Activated CD8-positive, alpha-beta memory T cell treated with anti-CD3 and anti-CD28 coated beads for 36 hours (primary cell): ENCODE measurements around the gene NYNRIN. TPM values are rescaled to one million over a fixed set of nuclear protein-coding genes. Genes with fewer than 3 reads are reported as not detected.

Source experiments
- CTCF ChIA-PET: fragments of 350-600 bp; sonication (Branson Sonifier 250); formaldehyde crosslinking; loops from one replicate; lab custom pipeline; 2021; ENCODE audit warnings: antibody characterized with exemption; lab: Charles Lee
- POLR2A ChIA-PET: fragments of 350-600 bp; sonication (Branson Sonifier 250); formaldehyde crosslinking; loops from one replicate; lab custom pipeline; 2021; ENCODE audit warnings: antibody characterized with exemption; lab: Charles Lee
- total RNA-seq, 2 experiments: library from RNA; stranded (reverse); gene quantifications; one replicate each; pipeline ENCODE4 v1.2.3, GENCODE V29; 2021

The NYNRIN gene
- total RNA-seq, 2 experiments from 2014 or later = 0.06 TPM

DNA sequence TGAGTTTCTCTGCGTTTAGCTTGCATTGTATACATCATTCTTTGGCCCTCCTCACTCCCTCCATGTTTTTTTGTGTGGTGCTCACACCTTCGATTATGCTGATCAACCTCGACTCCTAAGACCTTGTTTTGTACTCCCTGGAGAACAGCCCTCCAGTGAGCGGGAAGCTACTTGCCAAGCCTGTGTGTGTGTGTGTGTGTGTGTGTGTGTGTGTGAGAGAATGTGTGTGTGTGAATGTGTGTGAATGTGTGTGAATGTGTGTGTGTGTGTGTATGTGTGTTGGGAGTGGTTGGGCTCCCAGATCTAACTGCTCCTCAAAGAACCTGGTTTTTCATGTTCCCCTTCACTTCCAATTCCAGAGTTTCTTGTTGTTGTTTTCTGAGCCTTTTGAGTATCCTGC lies 6.0 kb downstream of the NYNRIN start:
- ChIA-PET POLR2A (no interaction called here), CTCF (interaction anchor here (2.0 kb wide), 1 partner anchor 27 kb away, joined by 6 read pairs; no protein-coding TSS in a partner anchor)

DNA sequence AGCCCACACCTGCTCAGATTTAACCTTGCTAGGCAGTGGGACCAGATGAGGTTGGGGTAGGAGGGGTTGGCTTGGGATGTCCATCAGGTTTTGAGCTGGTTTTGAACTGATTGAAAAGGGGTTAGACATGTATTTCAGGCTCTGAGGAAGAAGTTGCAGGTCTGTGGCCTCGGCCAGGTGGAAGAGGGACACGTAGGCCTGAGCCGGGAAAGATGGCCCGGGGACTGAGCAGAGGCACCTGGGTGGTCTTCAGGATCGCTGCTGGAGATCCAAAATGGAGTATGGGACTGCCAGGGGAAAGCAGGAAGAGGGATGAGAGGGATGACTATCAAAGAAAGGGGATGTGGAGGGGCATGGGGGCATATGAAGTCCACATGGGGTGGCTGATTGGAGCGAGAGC lies 7.6 kb downstream of the NYNRIN start:
- ChIA-PET CTCF (interaction anchor here (1.6 kb wide), 1 partner anchor 30 kb away, joined by 4 read pairs; no protein-coding TSS in a partner anchor), POLR2A (no interaction called here)

DNA sequence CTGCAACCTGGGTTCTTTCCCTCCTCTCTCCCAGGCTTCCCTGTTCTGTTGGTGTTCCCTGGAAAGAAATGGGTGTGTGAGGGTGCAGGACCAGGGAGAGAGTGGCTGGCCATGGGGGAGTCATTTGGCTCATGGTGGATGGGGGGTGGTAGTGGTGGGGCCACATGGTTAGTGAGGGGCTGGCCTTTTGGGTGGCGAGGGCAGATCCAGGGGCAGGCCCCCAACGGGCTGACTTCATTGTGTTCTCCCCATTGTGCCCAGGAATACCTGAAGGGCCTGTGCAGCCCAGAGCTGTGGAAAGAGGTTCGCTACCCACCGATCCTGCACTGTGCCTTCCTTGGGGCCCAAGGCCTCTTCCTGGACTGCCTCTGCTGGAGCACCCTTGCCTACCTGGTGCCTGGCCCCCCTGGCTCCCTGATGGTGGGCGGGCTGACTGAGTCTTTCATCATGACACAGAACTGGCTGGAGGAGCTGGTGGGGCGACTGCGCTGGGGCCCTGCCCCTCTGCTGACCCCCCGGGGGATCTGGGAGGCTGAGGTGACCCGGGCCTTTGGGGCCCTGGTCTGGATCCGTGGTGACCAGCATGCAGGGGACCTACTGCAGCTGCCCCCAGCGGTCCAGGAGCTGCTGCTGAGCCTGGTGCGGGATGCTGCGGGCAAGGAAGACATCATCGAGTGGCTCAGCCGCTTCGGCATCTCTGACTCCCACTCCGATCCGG lies 9.0 kb downstream of the NYNRIN start:
- POLR2A ChIA-PET = no interaction called here
- CTCF ChIA-PET = no interaction called here

- POLR2A ChIA-PET = interaction anchor here (1.0 kb wide), 1 partner anchor 21 kb away, joined by 6 read pairs; the partner anchor contains the start of genes CBLN3 and KHNYN
- CTCF ChIA-PET = no interaction called here
Measured at GRCh38 chr14:24408764-24409163, 10.0 kb downstream of the NYNRIN start.

DNA sequence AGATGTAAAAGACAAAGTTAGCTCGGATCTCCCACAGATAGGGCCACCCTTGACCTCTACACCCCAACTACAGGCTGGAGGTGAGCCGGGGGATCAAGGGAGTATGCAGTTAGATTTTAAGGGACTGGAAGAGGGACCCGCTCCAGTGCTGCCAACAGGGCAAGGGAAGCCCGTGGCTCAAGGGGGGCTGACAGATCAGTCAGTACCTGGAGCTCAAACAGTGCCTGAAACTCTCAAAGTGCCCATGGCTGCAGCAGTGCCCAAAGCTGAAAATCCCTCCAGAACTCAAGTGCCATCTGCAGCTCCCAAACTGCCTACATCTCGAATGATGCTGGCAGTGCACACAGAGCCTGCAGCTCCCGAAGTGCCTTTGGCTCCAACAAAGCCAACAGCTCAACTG lies 10.4 kb downstream of the NYNRIN start:
- ChIA-PET CTCF (interaction anchor here (1.8 kb wide), 1 partner anchor 76 kb away, joined by 5 read pairs; no protein-coding TSS in a partner anchor), POLR2A (interaction anchor here (1.0 kb wide), 1 partner anchor 21 kb away, joined by 6 read pairs; the partner anchor contains the start of genes CBLN3 and KHNYN)

GRCh38 chr14:24409956-24410355 lies 11.2 kb downstream of the NYNRIN start:
- POLR2A ChIA-PET = no interaction called here

GRCh38 chr14:24411443-24412389 lies 12.9 kb downstream of the NYNRIN start:
- CTCF ChIA-PET = interaction anchor here (1.0 to 1.7 kb wide), 3 partner anchors 9 to 42 kb away, joined by 3 to 4 read pairs (median 3); no protein-coding TSS in a partner anchor
- POLR2A ChIA-PET = no interaction called here

More at GRCh38 chr14:24409956-24410355, 11.2 kb downstream of the NYNRIN start:
- CTCF ChIA-PET = interaction anchor here (1.8 kb wide), 1 partner anchor 76 kb away, joined by 5 read pairs; no protein-coding TSS in a partner anchor

GRCh38 chr14:24414077-24414476 lies 15.3 kb downstream of the NYNRIN start:
- CTCF ChIA-PET = interaction anchor here (0.9 to 2.2 kb wide), 4 partner anchors 18 to 82 kb away, joined by 3 to 5 read pairs (median 4); no protein-coding TSS in a partner anchor
- POLR2A ChIA-PET = no interaction called here

DNA sequence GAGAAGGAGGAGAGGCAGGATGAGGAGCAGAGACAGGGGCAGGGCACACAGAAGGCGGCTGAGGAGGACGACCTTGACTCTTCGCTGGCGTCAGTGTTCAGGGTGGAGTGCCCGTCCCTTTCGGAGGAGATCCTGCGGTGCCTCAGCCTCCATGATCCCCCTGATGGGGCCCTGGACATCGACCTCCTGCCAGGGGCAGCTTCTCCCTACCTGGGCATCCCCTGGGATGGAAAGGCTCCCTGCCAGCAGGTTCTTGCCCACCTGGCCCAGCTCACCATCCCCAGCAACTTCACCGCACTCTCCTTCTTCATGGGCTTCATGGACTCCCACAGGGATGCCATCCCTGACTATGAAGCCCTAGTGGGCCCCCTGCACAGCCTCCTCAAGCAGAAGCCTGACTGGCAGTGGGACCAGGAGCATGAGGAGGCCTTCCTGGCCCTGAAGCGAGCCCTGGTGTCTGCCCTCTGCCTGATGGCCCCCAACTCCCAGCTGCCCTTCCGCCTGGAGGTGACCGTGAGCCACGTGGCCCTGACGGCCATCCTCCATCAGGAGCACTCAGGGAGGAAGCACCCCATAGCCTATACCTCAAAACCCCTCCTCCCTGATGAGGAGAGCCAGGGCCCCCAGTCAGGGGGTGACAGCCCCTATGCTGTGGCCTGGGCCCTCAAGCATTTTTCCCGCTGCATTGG lies 16.1 kb downstream of the NYNRIN start:
- ChIA-PET CTCF (interaction anchor here (0.9 to 2.2 kb wide), 3 partner anchors 17 to 81 kb away, joined by 3 to 5 read pairs (median 5); no protein-coding TSS in a partner anchor), POLR2A (no interaction called here)

DNA sequence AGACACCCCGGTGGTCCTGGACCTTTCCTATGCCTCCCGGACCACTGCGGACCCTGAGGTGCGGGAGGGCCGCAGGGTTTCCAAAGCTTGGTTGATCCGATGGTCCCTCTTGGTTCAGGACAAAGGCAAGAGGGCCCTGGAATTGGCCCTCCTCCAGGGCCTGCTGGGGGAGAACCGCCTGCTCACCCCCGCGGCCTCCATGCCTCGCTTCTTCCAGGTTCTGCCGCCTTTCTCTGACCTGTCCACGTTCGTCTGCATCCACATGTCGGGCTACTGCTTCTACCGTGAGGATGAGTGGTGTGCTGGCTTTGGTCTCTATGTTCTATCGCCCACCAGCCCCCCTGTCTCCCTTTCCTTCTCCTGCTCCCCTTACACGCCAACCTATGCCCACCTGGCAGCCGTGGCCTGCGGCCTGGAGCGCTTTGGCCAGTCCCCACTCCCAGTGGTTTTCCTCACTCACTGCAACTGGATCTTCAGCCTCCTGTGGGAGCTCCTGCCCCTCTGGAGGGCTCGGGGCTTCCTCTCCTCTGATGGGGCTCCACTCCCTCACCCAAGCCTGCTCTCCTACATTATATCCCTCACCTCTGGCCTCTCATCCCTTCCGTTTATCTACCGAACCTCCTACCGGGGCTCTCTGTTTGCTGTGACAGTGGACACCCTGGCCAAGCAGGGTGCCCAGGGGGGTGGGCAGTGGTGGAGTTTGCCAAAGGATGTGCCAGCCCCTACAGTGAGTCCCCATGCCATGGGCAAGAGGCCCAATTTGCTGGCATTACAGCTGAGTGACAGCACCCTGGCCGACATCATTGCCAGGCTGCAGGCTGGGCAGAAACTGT lies 16.8 kb downstream of the NYNRIN start:
- ChIA-PET POLR2A (no interaction called here), CTCF (interaction anchor here (1.2 to 2.2 kb wide), 2 partner anchors 21 to 49 kb away, joined by 3 to 5 read pairs; no protein-coding TSS in a partner anchor)

DNA sequence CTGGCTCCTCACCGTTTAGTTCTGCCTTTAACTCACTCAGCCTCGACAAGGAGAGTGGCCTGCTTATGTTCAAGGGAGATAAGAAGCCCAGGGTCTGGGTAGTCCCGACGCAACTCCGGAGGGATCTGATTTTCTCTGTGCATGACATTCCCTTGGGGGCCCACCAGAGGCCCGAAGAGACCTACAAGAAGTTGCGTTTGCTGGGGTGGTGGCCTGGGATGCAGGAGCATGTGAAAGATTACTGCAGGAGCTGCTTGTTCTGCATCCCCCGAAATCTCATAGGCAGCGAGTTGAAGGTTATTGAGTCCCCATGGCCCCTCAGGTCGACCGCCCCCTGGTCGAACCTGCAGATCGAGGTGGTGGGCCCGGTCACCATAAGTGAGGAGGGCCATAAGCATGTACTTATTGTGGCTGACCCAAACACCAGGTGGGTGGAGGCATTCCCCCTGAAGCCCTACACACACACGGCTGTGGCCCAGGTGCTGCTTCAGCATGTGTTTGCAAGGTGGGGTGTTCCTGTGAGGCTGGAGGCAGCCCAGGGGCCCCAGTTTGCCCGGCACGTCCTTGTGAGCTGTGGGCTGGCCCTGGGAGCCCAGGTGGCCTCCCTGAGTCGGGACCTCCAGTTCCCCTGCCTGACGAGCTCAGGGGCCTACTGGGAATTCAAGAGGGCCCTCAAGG lies 17.6 kb downstream of the NYNRIN start:
- CTCF ChIA-PET = interaction anchor here (1.2 kb wide), 1 partner anchor 20 kb away, joined by 3 read pairs; no protein-coding TSS in a partner anchor

DNA sequence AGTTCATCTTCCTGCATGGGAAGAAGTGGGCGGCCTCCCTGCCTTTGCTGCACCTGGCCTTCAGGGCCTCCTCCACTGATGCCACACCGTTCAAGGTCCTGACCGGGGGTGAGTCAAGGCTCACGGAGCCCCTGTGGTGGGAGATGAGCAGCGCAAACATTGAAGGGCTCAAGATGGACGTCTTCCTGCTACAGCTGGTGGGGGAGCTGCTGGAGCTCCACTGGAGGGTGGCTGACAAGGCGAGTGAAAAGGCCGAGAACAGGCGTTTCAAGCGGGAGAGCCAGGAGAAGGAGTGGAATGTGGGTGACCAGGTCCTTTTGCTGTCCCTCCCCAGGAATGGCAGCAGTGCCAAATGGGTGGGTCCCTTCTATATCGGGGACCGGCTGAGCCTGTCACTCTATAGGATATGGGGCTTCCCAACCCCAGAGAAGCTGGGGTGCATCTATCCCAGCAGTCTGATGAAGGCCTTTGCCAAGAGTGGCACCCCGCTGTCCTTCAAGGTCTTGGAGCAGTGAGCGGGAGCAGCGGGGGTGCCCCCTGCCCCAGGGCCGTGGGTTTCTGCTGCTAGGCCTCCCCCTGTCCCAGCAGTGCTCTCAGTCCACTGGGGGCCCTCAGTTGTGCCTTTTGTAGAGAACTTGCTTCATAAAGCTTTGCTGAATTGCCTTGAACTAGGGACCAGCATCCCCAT lies 18.3 kb downstream of the NYNRIN start:
- ChIA-PET POLR2A (no interaction called here), CTCF (interaction anchor here (1.2 kb wide), 1 partner anchor 19 kb away, joined by 3 read pairs; no protein-coding TSS in a partner anchor)

More for the DNA sequence above, 17.6 kb downstream of the NYNRIN start:
- POLR2A ChIA-PET = no interaction called here

DNA sequence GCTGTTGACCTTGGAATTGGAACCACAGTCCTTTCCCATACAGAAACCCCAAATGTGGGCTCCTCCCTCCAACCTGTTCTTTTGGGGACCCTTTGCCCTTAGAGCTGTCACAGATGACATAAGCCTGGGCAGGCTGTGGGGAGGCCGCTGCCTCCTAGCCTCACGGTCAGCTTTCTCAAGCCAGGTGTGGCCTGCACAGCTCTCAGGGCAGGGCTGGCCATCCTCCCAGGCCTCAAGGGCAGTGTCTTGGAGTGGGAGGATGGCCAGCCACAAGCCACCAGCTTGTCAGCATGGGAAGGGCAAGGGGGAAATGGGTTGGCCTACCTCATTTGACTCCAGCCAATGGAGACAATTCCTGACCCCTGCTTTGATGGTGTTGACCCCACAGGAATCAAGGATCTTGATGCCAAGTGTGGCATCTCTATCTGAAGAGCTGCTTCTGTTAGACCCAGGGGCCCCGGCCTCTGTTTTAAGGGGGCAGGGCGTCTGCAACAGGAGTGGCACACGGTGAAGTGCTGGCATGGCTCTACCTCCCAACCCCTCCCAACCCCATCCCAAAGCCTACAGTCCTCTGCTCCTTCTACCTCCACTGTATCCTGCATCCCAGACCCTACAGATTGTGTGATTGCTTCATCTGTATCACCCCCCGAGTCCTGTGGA lies 19.2 kb downstream of the NYNRIN start:
- ChIA-PET CTCF (no interaction called here), POLR2A (no interaction called here)

- ChIA-PET CTCF (interaction anchor here (0.5 to 2.0 kb wide), 2 partner anchors 13 to 172 kb away, joined by 5 to 9 read pairs; no protein-coding TSS in a partner anchor), POLR2A (no interaction called here)
Measured at GRCh38 chr14:24418492-24418873, 19.7 kb downstream of the NYNRIN start.

- POLR2A ChIA-PET = no interaction called here
- CTCF ChIA-PET = interaction anchor here (1.6 to 2.3 kb wide), 3 partner anchors 10 to 89 kb away, joined by 5 to 8 read pairs (median 7); no protein-coding TSS in a partner anchor
Measured at GRCh38 chr14:24422261-24422660, 23.5 kb downstream of the NYNRIN start.
